Fibroblast of skin of left quadriceps (primary cell): Measurements from ENCODE around the gene ANKHD1.

Source experiments
- DNase-seq, 2 experiments: peaks; one replicate each; pipeline ENCODE4 v3.0.0-alpha.2; 2013; ENCODE audit warnings: low read depth in 2 of 2

The ANKHD1 gene, protein sequence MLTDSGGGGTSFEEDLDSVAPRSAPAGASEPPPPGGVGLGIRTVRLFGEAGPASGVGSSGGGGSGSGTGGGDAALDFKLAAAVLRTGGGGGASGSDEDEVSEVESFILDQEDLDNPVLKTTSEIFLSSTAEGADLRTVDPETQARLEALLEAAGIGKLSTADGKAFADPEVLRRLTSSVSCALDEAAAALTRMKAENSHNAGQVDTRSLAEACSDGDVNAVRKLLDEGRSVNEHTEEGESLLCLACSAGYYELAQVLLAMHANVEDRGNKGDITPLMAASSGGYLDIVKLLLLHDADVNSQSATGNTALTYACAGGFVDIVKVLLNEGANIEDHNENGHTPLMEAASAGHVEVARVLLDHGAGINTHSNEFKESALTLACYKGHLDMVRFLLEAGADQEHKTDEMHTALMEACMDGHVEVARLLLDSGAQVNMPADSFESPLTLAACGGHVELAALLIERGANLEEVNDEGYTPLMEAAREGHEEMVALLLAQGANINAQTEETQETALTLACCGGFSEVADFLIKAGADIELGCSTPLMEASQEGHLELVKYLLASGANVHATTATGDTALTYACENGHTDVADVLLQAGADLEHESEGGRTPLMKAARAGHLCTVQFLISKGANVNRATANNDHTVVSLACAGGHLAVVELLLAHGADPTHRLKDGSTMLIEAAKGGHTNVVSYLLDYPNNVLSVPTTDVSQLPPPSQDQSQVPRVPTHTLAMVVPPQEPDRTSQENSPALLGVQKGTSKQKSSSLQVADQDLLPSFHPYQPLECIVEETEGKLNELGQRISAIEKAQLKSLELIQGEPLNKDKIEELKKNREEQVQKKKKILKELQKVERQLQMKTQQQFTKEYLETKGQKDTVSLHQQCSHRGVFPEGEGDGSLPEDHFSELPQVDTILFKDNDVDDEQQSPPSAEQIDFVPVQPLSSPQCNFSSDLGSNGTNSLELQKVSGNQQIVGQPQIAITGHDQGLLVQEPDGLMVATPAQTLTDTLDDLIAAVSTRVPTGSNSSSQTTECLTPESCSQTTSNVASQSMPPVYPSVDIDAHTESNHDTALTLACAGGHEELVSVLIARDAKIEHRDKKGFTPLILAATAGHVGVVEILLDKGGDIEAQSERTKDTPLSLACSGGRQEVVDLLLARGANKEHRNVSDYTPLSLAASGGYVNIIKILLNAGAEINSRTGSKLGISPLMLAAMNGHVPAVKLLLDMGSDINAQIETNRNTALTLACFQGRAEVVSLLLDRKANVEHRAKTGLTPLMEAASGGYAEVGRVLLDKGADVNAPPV (N-terminal part only)

DNA sequence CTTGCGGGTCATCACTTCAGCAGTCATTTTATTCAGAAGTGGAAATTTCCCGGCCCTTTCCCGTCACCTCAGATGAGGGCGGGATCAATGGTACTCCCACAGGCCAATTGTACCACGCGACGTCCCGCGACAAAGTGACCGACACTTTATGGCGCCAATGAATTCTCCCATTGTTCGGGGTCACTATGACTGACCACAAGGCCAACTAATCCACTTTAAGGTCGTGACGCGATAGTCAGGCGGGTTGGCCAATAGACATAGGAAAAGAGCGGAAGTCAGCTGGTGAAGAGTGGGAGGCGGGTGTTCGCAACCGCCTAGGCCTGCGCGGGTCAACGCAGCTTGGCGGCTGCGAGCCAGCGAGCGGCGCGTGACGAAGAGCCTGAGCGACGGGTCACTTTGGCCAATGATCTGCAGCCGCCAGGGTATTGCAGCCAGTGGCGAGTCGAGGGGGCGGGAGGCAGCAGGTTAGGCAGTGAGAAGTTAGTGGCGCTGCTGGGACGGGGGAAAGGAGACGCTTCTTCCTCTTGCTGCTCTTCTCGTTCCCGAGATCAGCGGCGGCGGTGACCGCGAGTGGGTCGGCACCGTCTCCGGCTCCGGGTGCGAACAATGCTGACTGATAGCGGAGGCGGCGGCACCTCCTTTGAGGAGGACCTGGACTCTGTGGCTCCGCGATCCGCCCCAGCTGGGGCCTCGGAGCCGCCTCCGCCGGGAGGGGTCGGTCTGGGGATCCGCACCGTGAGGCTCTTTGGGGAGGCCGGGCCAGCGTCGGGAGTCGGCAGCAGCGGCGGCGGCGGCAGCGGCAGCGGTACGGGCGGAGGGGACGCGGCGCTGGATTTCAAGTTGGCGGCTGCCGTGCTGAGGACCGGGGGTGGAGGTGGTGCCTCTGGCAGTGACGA is at the start of gene ANKHD1:
Gene ANKHD1, plus strand, starts transcription at position 472 of the 896 bp plus-strand sequence. Its CDS starts 135 bp downstream, at position 607.
- DNase-seq, result peak; percentile 100

DNA sequence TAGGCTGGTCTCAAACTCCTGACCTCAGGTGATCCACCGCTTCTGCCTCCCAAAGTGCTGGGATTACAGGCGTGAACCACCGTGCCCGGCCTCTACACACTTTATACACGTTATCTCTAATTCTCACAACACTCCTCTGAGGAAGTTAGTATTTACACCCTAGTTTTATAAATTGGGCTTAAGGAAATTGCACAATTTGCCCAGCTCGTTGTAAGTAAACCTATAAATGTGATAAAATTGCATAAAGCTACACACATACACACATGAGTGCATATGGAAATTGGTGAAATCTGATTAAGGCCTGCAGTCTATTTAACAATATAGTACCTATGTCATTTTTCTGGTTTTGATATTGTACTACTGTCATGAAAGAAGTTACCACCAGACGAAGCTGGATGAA is 46.1 kb upstream of the ANKHD1 start:
- DNase-seq, result no peak

DNA sequence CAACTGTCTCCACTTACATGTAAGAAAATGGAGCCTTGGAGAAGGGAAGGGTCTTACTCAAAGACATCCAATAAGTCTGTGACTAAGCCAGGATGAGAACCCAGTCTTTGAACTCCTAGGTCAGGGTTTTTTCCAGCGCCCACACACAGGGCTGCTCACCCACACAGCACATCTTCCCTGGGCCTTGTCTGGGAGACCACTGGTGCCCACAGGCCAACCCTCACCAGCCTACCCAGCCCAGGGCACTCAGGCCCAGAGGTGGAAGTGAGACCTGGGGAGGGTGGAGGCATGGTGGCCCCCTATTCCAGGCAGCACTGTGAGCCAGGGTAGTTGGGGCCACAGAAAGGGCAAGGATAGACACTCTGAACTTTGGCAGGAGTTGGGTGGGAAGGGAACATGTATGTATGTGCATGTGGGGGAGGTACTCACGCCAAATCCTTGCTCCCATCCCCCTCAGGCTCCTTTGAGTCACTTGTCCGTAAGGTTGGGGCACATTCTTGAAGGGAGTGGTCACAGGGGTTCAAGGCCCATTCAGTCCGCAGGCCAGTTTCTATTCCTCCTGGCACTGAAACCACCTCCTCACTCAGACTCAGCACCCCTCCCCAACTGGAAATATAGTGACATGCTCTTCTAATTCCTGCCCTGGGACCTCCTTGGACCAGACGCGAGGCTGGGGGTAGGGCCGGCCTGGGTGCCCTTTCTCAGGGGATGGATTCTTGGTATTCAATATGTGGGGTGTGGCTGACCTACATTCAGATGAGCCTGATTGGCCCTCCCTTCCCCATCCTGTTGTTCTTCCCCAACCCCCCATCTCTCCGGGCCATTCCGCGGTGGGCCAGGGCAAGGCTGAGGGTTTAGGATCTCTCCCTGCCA is 44.5 kb upstream of the ANKHD1 start:
- no peak for DNase-seq

DNA sequence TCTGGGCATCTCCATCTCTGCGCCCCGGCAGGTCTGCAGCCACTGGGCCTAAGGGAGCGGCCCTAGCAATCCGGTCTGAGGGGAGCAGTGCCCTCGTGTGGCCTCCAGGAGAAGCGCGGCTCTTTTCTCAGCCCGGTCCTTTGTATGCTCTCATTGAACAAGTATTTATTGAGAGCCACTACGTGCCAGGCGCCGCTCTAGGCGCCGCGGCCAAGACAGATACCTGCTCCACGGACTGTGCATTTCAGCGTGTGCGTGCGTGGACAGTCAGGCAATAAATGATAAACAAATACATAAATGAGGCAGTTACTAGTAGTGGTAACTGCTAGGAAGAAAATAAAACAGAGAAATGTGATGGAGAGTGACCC is 43.9 kb upstream of the ANKHD1 start:
- peak; percentile 63 to 67 for DNase-seq

DNA sequence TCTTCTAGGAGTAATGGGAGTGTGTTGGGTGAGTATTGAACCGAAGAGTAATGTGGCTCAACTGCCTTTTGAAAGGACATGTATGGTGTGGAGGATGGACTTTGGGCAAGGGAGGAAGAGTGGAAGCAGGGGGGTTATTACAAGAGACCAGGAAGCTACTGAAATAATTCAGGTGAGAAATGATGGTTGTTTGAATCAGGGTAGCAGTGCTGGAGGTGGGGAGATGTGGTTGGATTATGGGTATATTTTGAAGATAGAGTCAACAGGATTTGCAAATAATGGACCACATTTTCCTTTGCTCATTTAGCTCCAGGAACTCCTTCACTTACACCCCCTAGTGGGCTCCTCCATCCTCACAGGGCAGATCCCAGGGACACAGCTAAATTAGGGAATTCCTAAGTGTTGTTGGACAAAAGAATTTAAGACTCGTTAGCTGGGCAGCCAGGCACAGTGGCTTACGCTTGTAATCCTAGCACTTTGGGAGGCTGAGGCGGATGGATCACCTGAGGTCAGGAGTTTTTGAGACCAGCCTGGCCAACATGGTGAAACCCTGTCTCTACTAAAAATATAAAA is 42.8 kb upstream of the ANKHD1 start:
- DNase-seq, result no peak

DNA sequence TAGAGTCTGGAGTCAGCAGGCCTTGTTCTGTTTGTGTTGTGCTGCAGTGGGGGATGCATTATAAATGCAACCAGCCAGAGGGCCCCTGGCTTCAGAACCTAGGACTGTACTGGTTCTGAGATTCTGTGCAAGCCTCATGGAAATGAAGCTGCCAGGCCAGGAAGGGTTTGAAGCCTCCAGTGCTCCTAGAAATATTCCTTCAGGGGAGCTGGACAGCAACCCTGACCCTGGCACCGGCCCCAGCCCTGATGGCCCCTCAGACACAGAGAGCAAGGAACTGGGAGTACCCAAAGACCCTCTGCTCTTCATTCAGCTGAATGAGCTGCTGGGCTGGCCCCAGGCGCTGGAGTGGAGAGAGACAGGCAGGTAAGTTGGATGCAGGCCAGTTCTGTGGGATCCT is 41.5 kb upstream of the ANKHD1 start, which contains the start of gene SLC4A9:
Gene SLC4A9, plus strand, starts transcription at position 94 of the 400 bp plus-strand sequence. Its CDS starts 43 bp downstream, at position 137.
- no peak for DNase-seq

DNA sequence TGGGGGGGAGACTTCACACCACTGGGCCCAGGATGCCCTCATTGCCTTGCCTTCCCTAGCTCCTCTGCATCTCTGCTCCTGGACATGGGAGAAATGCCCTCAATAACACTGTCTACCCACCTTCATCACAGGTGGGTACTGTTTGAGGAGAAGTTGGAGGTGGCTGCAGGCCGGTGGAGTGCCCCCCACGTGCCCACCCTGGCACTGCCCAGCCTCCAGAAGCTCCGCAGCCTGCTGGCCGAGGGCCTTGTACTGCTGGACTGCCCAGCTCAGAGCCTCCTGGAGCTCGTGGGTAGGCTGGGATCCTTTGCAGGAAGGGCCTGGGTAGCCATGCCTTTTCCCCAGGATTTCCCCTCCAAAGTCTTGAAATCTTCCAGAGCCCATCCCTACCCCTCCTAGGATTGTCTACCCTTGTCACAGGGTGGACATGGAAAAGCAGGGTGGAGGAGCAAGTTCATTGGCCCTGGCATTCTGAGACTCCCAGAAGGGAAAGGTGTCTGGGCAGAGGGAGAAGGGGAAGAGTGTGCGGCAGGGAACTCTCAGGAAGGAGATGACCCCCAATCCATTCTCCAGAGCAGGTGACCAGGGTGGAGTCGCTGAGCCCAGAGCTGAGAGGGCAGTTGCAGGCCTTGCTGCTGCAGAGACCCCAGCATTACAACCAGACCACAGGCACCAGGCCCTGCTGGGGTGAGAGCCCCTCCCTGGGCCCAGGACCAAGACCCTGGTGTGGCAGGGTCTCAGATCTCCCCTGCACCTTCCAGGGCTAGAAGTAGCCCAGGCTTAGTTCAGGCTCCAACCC is 40.8 kb upstream of the ANKHD1 start:
- no peak for DNase-seq

DNA sequence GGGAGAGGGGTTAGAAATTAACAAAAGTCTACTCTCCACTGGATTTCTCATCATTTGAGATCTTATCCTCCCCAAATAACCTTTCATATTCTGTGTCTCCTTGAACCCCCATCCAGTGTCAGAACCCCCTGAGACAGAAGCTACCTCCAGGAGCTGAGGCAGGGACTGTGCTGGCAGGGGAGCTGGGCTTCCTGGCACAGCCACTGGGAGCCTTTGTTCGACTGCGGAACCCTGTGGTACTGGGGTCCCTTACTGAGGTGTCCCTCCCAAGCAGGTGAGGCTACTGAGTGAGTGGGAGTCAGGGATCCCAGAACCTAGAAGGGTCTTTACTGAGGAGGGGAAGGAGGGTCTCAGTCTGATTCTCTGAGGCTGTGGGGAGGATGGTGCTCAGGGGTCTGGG is 39.7 kb upstream of the ANKHD1 start:
- DNase-seq, result no peak

DNA sequence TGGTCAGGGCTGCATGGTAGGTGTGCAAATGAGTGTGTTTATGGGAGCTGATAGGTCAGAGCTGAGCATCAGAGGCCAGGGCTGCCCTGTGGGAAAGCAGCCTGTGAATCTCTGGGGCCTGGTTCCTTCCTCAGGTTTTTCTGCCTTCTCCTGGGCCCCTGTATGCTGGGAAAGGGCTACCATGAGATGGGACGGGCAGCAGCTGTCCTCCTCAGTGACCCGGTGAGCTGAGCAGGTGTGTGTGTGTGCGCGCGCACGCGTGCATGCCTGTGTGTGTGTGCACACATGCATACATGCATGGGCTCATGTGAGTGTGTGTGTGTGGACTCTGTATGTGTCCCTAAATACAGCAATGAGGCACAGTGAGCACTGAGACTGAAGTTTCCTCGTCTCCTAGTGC is 39.3 kb upstream of the ANKHD1 start:
- no peak for DNase-seq

DNA sequence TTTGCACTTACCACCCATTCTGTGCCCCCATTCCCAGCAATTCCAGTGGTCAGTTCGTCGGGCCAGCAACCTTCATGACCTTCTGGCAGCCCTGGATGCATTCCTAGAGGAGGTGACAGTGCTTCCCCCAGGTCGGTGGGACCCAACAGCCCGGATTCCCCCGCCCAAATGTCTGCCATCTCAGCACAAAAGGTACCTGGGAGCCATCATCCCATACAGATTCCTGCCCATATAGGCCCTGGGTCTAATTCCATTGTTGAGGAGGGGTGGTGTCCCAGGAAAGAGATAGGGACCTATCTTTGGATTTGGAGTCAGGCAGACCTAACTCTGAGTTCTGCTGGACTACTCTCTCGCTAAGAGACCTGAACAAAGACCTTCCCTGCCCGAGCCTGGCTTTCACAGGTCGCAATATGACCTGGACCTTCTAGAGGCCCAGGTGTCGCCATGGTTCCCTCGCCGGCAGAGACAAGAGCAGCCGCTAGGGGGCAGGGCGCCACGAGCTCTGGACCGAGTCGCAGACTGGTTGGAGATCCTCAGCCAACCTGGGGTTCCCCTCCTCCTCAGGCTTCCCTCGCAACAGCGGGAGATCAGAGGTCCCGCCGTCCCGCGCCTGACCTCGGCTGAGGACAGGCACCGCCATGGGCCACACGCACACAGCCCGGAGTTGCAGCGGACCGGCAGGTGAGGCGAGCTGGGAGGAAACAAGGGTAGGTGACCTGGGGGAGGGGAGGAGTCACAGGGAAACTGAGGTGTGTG is 38.6 kb upstream of the ANKHD1 start:
- no peak for DNase-seq

DNA sequence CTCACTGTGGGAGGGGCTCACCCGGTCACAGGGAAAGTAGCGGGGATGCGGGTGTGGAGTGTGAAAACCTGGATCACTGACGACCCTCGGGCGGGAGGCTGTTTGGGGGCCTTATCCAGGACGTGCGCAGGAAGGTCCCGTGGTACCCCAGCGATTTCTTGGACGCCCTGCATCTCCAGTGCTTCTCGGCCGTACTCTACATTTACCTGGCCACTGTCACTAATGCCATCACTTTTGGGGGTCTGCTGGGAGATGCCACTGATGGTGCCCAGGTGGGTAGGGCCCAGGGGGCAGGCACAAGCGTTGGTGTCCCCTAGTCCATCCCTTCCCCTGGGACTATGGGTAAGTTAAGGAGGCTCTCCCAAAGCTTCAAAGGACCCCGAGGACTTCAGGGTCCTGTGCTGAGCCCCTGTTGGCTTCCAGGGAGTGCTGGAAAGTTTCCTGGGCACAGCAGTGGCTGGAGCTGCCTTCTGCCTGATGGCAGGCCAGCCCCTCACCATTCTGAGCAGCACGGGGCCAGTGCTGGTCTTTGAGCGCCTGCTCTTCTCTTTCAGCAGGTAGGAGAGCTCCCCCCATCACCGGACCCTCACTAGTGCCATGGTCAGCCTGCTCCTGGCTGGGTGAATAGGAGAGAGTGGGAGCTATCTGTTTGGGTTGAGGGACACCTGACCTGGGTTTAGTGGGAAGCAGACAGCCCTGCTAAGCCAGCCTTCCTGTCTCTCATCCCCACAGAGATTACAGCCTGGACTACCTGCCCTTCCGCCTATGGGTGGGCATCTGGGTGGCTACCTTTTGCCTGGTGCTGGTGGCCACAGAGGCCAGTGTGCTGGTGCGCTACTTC is 37.8 kb upstream of the ANKHD1 start:
- no peak for DNase-seq

DNA sequence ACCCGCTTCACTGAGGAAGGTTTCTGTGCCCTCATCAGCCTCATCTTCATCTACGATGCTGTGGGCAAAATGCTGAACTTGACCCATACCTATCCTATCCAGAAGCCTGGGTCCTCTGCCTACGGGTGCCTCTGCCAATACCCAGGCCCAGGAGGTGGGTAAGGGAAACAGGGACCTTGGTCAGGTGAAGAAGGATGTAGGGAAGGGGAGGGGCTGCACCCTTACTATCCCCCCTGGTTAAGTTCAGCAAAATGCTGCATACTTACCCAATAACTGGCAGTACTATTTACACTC is 37.2 kb upstream of the ANKHD1 start:
- no peak for DNase-seq

DNA sequence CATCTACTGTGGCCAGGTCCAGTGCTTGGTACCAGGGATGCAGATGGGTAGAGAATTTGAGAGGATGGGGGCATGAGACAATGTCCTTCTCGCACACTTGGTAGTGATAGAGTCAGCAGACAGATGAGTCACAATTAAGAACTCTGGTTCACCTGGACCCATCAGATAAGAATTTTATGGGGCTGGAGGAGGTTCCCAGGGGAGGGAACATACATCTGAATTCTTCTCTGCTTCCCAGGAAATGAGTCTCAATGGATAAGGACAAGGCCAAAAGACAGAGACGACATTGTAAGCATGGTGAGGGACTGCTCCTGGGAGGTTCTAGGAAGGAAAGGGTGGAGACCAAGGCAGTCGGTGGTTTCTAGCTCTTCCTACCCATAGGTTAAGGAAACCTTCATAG is 36.4 kb upstream of the ANKHD1 start:
- DNase-seq, result no peak

DNA sequence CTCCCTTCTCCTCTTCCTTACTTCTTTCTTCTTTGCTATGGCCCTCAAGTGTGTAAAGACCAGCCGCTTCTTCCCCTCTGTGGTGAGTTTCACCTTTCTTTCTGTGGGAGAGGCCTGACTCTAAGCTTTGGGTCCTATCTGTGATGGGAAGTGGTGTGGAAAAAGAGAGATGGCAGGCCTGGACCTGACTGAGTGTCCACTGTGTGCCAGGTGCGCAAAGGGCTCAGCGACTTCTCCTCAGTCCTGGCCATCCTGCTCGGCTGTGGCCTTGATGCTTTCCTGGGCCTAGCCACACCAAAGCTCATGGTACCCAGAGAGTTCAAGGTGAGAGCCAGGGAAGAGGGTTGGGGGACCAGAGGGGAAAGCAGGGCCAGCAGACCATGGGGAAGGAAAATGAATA is 35.7 kb upstream of the ANKHD1 start:
- DNase-seq, result no peak

DNA sequence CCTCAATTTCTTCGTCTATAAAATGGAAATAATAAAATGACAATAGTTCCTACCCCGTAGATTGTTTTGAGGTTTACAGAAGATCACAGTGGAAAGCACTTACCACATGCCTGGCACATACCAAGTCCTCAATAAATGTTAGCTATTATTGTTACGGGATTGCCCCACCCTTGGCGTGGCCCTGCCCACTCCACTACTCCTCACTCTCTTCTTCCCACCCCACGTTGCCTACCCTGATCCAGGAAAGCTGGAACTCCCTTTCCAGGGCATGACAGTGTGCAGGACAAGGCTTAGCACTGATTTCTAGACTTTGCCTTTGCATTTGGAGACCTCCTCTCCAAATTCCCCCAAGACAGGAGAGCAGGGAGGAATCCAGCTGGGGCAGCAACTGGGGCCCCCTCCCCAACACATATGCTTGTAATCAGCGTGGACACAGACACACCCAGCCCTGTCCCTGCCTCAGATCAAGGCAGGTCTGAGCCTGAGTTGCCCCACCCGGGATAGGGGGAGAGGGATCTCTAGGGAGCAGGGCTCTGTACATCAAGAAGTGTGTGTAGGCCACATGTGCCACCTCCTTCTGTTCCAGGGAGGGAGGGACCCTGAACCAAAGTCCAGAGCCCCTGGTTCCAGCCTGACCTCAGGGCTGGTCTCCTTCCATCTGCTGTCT is 34.9 kb upstream of the ANKHD1 start:
- no peak for DNase-seq

DNA sequence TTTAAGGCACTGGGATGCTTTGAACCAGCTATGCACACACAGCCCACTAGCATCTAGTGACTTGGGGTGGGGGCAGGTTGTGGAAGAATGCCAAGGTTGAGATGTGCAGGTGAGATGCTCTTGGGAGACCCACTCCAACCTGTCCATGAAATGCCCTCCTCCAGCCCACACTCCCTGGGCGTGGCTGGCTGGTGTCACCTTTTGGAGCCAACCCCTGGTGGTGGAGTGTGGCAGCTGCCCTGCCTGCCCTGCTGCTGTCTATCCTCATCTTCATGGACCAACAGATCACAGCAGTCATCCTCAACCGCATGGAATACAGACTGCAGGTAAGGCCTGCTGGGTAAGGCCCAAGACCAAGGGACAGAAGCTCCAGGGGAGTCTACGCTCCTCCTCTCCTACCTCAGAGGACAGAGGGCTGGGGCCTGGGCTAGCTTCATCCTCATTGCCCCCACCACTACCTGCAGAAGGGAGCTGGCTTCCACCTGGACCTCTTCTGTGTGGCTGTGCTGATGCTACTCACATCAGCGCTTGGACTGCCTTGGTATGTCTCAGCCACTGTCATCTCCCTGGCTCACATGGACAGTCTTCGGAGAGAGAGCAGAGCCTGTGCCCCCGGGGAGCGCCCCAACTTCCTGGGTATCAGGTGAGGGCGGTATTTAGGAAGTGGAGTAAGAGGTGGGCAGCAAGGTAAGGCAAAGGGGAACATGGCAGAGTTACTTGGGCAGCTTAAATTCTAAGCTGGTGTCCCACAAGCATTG is 34.2 kb upstream of the ANKHD1 start:
- no peak for DNase-seq
